Activated T-cell treated with anti-CD3 and anti-CD28 coated beads, Interleukin-2, amount 50 U/mL, for 72 hours (primary cell): ENCODE results near the gene PI4KA. TPM values are rescaled to one million over a fixed set of nuclear protein-coding genes. Genes with fewer than 3 reads are reported as not detected.
A peak's percentile ranks its signal among the peaks of the same experiment; 100 is the strongest.

Experiments used
- ATAC-seq, 2 donors: fragments of 150-1000 bp; cut with Tn5 transposase; replicated peaks in 1 of 2; 2 replicates each; pipeline ENCODE4 v1.10.0; 2021; ENCODE audit warnings: moderate library complexity in 2 of 2, mild to moderate bottlenecking in 1 of 2
- DNase-seq, 2 donors: peaks; one replicate each; pipeline ENCODE4 v3.0.0; 2021 to 2022; ENCODE audit warnings: mixed read lengths in 1 of 2
- H3K27ac Mint-ChIP-seq: one replicate; pipeline ENCODE4 v1.8.0; 2022; ENCODE audit warnings: mild to moderate bottlenecking, moderate library complexity, mixed read lengths
- H3K27me3 Mint-ChIP-seq: one replicate; pipeline ENCODE4 v1.8.0; 2022; ENCODE audit warnings: low read depth, mixed read lengths
- H3K36me3 Mint-ChIP-seq, 2 donors: one replicate each; pipeline ENCODE4 v1.8.0; 2022; ENCODE audit warnings: mixed read lengths in 2 of 2, mild to moderate bottlenecking in 1 of 2; ENCODE audit not compliant: insufficient read depth in 2 of 2
- H3K4me1 Mint-ChIP-seq: one replicate; pipeline ENCODE4 v1.8.0; 2022; ENCODE audit warnings: low read depth, mixed read lengths
- H3K4me3 Mint-ChIP-seq, 2 donors: one replicate each; pipeline ENCODE4 v1.8.0; 2022; ENCODE audit warnings: mild to moderate bottlenecking in 2 of 2, mixed read lengths in 2 of 2, moderate library complexity in 2 of 2
- H3K9me3 Mint-ChIP-seq, 2 donors: one replicate each; pipeline ENCODE4 v1.8.0; 2022; ENCODE audit warnings: mixed read lengths in 2 of 2
- total RNA-seq, 2 donors: library from RNA; stranded (reverse); gene quantifications; one replicate each; pipeline ENCODE4 v1.2.3, GENCODE V29; 2022

The PI4KA gene
- total RNA-seq, 2 donors from 2014 or later = 60.4 to 63.1 TPM

- Mint-ChIP-seq H3K27me3 (no peaks in the 10 kb centered on the region), H3K36me3 (peaks cover 0 to 2% of the 10 kb centered on the region in 2 donors), H3K4me3 (no peak overlapping the region), H3K4me1 (peaks cover 22% of the 10 kb centered on the region), H3K9me3 (no peaks in the 10 kb centered on the region), H3K27ac (no peak overlapping the region)
- ATAC-seq (no peak), DNase-seq (no peak)
These were observed 9.7 kb upstream of the PI4KA start for GRCh38 chr22:20868025-20868962.

- no peaks in the 10 kb centered on the region for H3K27me3 Mint-ChIP-seq
- DNase-seq = no peak
- no peaks in the 10 kb centered on the region for H3K9me3 Mint-ChIP-seq
- peaks cover 30% of the 10 kb centered on the region for H3K4me1 Mint-ChIP-seq
- ATAC-seq = no peak
- H3K4me3 Mint-ChIP-seq = no peak overlapping the region
- no peaks in the 10 kb centered on the region for H3K36me3 Mint-ChIP-seq
- H3K27ac Mint-ChIP-seq = peak overlapping the region; percentile 8
These were observed 8.8 kb upstream of the PI4KA start for GRCh38 chr22:20867179-20868024.

- H3K9me3 Mint-ChIP-seq = no peaks in the 10 kb centered on the region
- H3K36me3 Mint-ChIP-seq = peaks cover 0 to 2% of the 10 kb centered on the region in 2 donors
- no peak overlapping the region for H3K27ac Mint-ChIP-seq
- no peak for DNase-seq
- H3K4me1 Mint-ChIP-seq = peaks cover 37% of the 10 kb centered on the region
- ATAC-seq = no peak
- H3K27me3 Mint-ChIP-seq = no peaks in the 10 kb centered on the region
- H3K4me3 Mint-ChIP-seq = no peak overlapping the region
These were observed 8.1 kb upstream of the PI4KA start for GRCh38 chr22:20866736-20867135.

GRCh38 chr22:20865875-20866445 is 7.3 kb upstream of the PI4KA start:
- no peak for ATAC-seq

GRCh38 chr22:20865331-20865730 is 6.7 kb upstream of the PI4KA start:
- no peak overlapping the region for H3K27ac Mint-ChIP-seq
- H3K4me3 Mint-ChIP-seq = no peak overlapping the region
- DNase-seq = no peak
- ATAC-seq = no peak
- H3K36me3 Mint-ChIP-seq = peaks cover 0 to 2% of the 10 kb centered on the region in 2 donors
- no peaks in the 10 kb centered on the region for H3K27me3 Mint-ChIP-seq
- H3K4me1 Mint-ChIP-seq = peaks cover 43% of the 10 kb centered on the region
- H3K9me3 Mint-ChIP-seq = no peaks in the 10 kb centered on the region

More at GRCh38 chr22:20865875-20866445, 7.3 kb upstream of the PI4KA start:
- H3K4me3 Mint-ChIP-seq = no peak overlapping the region
- no peak overlapping the region for H3K27ac Mint-ChIP-seq
- H3K27me3 Mint-ChIP-seq = no peaks in the 10 kb centered on the region
- H3K9me3 Mint-ChIP-seq = no peaks in the 10 kb centered on the region
- DNase-seq = no peak
- H3K36me3 Mint-ChIP-seq = peaks cover 0 to 2% of the 10 kb centered on the region in 2 donors
- peaks cover 43% of the 10 kb centered on the region for H3K4me1 Mint-ChIP-seq

GRCh38 chr22:20864186-20864908 is 5.7 kb upstream of the PI4KA start:
- no peak for ATAC-seq
- Mint-ChIP-seq H3K27ac (no peak overlapping the region), H3K27me3 (no peaks in the 10 kb centered on the region), H3K9me3 (no peaks in the 10 kb centered on the region), H3K4me1 (peaks cover 50% of the 10 kb centered on the region), H3K4me3 (no peak overlapping the region), H3K36me3 (peaks cover 0 to 2% of the 10 kb centered on the region in 2 donors)
- DNase-seq = no peak

GRCh38 chr22:20863366-20863765 is 4.8 kb upstream of the PI4KA start:
- no peak overlapping the region for H3K4me3 Mint-ChIP-seq
- no peak overlapping the region for H3K27ac Mint-ChIP-seq

GRCh38 chr22:20862540-20862939 is 3.9 kb upstream of the PI4KA start:
- H3K4me3 Mint-ChIP-seq = no peak overlapping the region
- no peaks in the 10 kb centered on the region for H3K27me3 Mint-ChIP-seq
- no peak overlapping the region for H3K27ac Mint-ChIP-seq
- ATAC-seq = no peak
- DNase-seq = no peak
- peaks cover 2% of the 10 kb centered on the region in 2 donors for H3K36me3 Mint-ChIP-seq
- peaks cover 54% of the 10 kb centered on the region for H3K4me1 Mint-ChIP-seq
- H3K9me3 Mint-ChIP-seq = no peaks in the 10 kb centered on the region

More at GRCh38 chr22:20863366-20863765, 4.8 kb upstream of the PI4KA start:
- Mint-ChIP-seq H3K27me3 (no peaks in the 10 kb centered on the region), H3K36me3 (peaks cover 2% of the 10 kb centered on the region in 2 donors), H3K9me3 (no peaks in the 10 kb centered on the region), H3K4me1 (peaks cover 50% of the 10 kb centered on the region)
- ATAC-seq (no peak), DNase-seq (no peak)

- peaks cover 63% of the 10 kb centered on the region for H3K4me1 Mint-ChIP-seq
- no peak for DNase-seq
- no peaks in the 10 kb centered on the region for H3K9me3 Mint-ChIP-seq
- peak overlapping the region; percentile 81 for H3K27ac Mint-ChIP-seq
- H3K27me3 Mint-ChIP-seq = no peaks in the 10 kb centered on the region
- H3K4me3 Mint-ChIP-seq = peak overlapping the region; percentile 82 to 90
- ATAC-seq = no peak
- peaks cover 2% of the 10 kb centered on the region in 2 donors for H3K36me3 Mint-ChIP-seq
These were observed 1.0 kb upstream of the PI4KA start for GRCh38 chr22:20859615-20860014.

GRCh38 chr22:20857838-20858614 is 585 bp downstream of the PI4KA start:
- H3K36me3 Mint-ChIP-seq = peaks cover 2% of the 10 kb centered on the region in 2 donors
- ATAC-seq (peak; percentile 71 to 73), DNase-seq (peak; percentile 85 to 92)
- no peaks in the 10 kb centered on the region for H3K27me3 Mint-ChIP-seq
- H3K27ac Mint-ChIP-seq = peak overlapping the region; percentile 95
- peak overlapping the region; percentile 82 to 90 for H3K4me3 Mint-ChIP-seq
- no peaks in the 10 kb centered on the region for H3K9me3 Mint-ChIP-seq
- peaks cover 57% of the 10 kb centered on the region for H3K4me1 Mint-ChIP-seq

- Mint-ChIP-seq H3K27me3 (no peaks in the 10 kb centered on the region), H3K4me3 (peak overlapping the region; percentile 82 to 90), H3K36me3 (peaks cover 2% of the 10 kb centered on the region in 2 donors), H3K9me3 (no peaks in the 10 kb centered on the region), H3K27ac (no peak overlapping the region), H3K4me1 (peaks cover 54% of the 10 kb centered on the region)
- ATAC-seq (no peak), DNase-seq (no peak)
These were observed 1.4 kb downstream of the PI4KA start for GRCh38 chr22:20857247-20857643.

GRCh38 chr22:20853236-20853660 is 5.4 kb downstream of the PI4KA start:
- ATAC-seq = no peak
- no peak overlapping the region for H3K27ac Mint-ChIP-seq
- H3K4me3 Mint-ChIP-seq = no peak overlapping the region
- DNase-seq = no peak
- no peaks in the 10 kb centered on the region for H3K27me3 Mint-ChIP-seq
- H3K9me3 Mint-ChIP-seq = no peaks in the 10 kb centered on the region
- no peaks in the 10 kb centered on the region for H3K36me3 Mint-ChIP-seq
- H3K4me1 Mint-ChIP-seq = peaks cover 41% of the 10 kb centered on the region
